Astrocyte of the cerebellum (primary cell): Measurements from ENCODE around the gene EDC4.
A peak's percentile ranks its signal among the peaks of the same experiment; 100 is the strongest.

ENCODE experiments used
- DNase-seq: peaks from one replicate; pipeline ENCODE4 v3.0.0-alpha.2; 2011; ENCODE audit warnings: low read depth
- H3K4me3 ChIP-seq: 2 replicates; pipeline ENCODE4 v1.5.1; 2011; ENCODE audit warnings: mild to moderate bottlenecking, low read depth, low read length, moderate library complexity
- in situ Hi-C: cut with HindIII; loops from 2 replicates; pipeline ENCODE4 v1.10.0; 2017; ENCODE audit warnings: low sequenced_read_pairs
- TF ChIP-seq, protein P1 (sequence below): IDR thresholded peaks from 2 replicates; pipeline ENCODE4 v1.5.1; 2012; ENCODE audit warnings: low read length, low read depth, moderate library complexity, mild to moderate bottlenecking; ENCODE audit errors: missing control alignments

Gene EDC4

DNA sequence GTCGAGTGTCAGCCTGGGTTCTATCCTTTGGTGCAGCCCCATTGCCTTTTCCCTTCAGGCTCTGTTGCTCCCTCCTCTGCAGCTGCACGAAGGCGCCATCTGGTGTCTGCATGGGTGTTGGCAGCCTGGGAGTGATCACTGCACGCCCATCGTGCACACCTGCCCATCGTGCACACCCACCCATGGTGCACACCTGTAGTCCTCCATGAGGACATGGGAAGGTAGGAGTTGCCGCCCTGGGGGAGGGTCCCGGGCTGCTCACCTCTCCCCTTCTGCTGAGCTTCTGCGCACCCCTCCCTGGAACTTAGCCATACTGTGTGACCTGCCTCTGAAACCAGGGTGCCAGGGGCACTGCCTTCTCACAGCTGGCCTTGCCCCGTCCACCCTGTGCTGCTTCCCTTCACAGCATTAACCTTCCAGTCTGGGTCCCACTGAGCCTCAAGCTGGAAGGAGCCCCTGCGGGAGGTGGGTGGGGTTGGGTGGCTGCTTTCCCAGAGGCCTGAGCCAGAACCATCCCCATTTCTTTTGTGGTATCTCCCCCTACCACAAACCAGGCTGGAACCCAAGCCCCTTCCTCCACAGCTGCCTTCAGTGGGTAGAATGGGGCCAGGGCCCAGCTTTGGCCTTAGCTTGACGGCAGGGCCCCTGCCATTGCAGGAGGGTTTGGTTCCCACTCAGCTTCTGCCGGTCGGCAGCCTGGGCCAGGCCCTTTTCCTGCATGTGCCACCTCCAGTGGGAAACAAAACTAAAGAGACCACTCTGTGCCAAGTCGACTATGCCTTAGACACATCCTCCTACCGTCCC is 55.9 kb downstream of the EDC4 start:
- in situ Hi-C loops = no loop called here
- DNase-seq = peak; percentile 26
- H3K4me3 ChIP-seq = no peak overlapping the region
- TF ChIP-seq, protein P1, sequence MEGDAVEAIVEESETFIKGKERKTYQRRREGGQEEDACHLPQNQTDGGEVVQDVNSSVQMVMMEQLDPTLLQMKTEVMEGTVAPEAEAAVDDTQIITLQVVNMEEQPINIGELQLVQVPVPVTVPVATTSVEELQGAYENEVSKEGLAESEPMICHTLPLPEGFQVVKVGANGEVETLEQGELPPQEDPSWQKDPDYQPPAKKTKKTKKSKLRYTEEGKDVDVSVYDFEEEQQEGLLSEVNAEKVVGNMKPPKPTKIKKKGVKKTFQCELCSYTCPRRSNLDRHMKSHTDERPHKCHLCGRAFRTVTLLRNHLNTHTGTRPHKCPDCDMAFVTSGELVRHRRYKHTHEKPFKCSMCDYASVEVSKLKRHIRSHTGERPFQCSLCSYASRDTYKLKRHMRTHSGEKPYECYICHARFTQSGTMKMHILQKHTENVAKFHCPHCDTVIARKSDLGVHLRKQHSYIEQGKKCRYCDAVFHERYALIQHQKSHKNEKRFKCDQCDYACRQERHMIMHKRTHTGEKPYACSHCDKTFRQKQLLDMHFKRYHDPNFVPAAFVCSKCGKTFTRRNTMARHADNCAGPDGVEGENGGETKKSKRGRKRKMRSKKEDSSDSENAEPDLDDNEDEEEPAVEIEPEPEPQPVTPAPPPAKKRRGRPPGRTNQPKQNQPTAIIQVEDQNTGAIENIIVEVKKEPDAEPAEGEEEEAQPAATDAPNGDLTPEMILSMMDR = peak; percentile 92

DNA sequence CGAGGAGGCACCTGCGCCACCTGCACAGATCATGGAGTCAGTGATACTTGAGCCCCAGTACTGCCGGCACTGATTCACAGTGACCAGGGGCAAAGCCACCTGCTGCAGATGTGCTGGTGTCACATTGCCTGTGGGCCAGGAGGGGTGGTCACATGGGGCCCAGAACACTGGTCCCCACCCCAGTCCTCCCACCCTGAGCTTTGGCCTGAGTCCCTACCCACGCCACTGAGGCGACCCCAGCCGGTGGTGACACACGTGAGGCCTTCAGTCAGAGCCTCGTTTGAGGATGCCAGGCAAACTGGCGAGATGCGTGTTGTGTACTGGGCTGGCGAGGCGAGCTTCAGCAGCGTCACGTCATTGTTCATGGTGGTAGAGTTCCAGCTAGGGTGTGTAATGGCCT is 57.3 kb downstream of the EDC4 start:
- TF ChIP-seq, protein P1 = no peak
- DNase-seq = no peak
- in situ Hi-C loops = no loop called here
- no peak overlapping the region for H3K4me3 ChIP-seq

DNA sequence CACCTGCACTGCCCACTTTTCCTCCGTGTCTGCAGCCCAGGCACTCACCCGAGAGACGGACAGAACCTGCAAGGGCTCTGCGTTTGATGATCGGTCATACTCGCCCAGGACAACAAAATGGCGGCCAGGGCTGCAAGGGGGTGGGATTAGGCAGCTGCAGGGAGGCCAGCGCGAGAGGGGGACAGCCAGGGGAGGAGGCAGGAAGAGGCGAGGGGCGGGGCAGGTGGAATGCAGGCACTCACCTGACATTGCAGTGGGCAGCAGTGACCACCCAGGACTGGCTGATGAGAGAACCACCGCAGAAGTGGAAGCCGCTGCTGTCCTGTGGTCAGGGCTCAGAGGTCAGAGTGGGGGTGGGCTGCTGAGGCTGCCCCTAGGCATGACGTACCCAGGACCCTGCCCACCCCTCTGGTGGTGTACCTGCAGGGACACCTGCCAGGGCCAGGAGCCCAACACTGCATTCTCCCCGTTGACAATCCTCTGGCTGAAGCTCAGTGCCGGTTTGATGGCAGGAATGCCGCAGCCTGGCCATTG is 57.9 kb downstream of the EDC4 start:
- TF ChIP-seq, protein P1 = no peak
- H3K4me3 ChIP-seq = no peak overlapping the region
- DNase-seq = no peak
- in situ Hi-C loops = no loop called here
